Measurements from ENCODE around the gene COQ8A. TPM values are rescaled to one million over a fixed set of nuclear protein-coding genes. Genes with fewer than 3 reads are reported as not detected.

COQ8A gene
- total RNA-seq, 2 experiments from 2014 or later, result 25.3 to 27.2 TPM

DNA sequence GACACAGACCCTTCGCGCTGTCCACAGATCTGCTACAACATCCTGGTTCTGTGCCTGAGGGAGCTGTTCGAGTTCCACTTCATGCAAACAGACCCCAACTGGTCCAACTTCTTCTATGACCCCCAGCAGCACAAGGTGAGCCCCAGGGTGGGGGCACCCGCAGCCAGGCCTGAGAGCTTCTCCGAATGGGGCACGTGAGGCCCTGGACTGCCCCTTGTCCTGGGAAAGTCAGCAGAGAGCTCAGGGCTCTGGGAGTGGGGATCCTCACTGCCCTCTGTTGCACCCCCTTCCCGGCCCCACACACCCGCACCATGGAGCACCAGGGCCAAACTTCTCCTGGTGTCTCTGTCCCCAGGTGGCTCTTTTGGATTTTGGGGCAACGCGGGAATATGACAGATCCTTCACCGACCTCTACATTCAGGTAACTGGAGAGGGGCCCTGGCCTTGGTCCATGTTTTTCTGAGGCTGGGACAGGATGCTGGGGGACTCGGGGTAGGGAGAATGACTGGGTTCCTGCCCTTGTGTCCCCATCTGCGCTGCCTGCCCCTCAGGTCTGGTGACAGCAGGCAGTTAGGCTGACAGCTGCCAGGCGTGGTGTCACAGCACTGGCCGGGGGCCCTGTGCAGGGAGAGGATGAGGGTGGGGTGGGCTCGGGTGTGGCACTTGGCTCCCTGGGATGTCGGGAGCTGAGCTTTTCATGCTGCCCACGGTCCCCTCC lies 44.6 kb downstream of the COQ8A start:
- TF ChIP-seq, protein P1, sequence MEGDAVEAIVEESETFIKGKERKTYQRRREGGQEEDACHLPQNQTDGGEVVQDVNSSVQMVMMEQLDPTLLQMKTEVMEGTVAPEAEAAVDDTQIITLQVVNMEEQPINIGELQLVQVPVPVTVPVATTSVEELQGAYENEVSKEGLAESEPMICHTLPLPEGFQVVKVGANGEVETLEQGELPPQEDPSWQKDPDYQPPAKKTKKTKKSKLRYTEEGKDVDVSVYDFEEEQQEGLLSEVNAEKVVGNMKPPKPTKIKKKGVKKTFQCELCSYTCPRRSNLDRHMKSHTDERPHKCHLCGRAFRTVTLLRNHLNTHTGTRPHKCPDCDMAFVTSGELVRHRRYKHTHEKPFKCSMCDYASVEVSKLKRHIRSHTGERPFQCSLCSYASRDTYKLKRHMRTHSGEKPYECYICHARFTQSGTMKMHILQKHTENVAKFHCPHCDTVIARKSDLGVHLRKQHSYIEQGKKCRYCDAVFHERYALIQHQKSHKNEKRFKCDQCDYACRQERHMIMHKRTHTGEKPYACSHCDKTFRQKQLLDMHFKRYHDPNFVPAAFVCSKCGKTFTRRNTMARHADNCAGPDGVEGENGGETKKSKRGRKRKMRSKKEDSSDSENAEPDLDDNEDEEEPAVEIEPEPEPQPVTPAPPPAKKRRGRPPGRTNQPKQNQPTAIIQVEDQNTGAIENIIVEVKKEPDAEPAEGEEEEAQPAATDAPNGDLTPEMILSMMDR (IDR thresholded peaks at IDR 0.05), result no peak

DNA sequence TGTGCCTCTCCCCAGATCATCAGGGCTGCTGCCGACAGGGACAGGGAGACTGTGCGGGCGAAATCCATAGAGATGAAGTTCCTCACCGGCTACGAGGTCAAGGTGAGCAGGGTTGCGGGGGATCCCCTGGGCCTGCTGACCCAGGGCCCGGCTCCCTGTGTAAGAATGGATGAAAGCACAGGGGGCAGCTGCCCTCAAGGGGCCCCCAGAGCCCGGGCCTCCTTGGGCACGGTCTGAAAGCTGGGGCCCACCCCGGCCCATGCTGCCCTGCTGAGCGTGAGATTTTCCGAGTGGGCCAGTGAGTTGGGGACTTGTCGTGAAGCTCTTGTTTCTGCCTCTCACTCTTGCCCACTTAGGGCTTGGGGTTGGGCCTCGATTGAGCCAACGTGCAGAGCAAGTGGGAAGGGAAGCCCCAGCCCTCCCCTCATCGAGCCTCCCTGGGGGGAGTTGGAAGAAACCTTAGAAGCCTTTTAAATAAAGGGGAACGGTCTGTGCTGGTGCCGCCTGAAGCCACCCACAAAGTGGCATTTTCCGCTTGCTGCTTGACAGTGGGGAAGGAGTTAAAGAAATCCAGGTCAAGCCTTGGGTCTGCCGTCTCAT lies 45.2 kb downstream of the COQ8A start:
- Mint-ChIP-seq H3K27ac (no peak overlapping the region), H3K27me3 (no peaks in the 10 kb centered on the region), H3K4me1 (ENCODE audit: low read depth) (peaks cover 19% of the 10 kb centered on the region), H3K36me3 (ENCODE audit: low read depth) (peaks cover 11% of the 10 kb centered on the region), H3K9me3 (no peaks in the 10 kb centered on the region), H3K4me3 (no peak overlapping the region)
- POLR2A ChIA-PET, result no interaction called here
- intact Hi-C loops (cut with micrococcal nuclease), result no loop called here
- ATAC-seq (no peak), DNase-seq (no peak)
- TF ChIP-seq, protein P1 (IDR thresholded peaks at IDR 0.05), result no peak
- CTCF ChIA-PET, result no interaction called here

More for the DNA sequence above, 44.6 kb downstream of the COQ8A start:
- Mint-ChIP-seq H3K27ac (no peak overlapping the region), H3K9me3 (no peaks in the 10 kb centered on the region), H3K27me3 (no peaks in the 10 kb centered on the region), H3K36me3 (ENCODE audit: low read depth) (peaks cover 11% of the 10 kb centered on the region), H3K4me1 (ENCODE audit: low read depth) (peaks cover 12% of the 10 kb centered on the region), H3K4me3 (no peak overlapping the region)
- POLR2A ChIA-PET, result interaction anchor here (0.7 kb wide), 1 partner anchor 449 kb away, joined by 3 read pairs; no protein-coding TSS in a partner anchor
- DNase-seq (no peak), ATAC-seq (no peak)
- CTCF ChIA-PET, result no interaction called here
- intact Hi-C loops (cut with micrococcal nuclease), result no loop called here

DNA sequence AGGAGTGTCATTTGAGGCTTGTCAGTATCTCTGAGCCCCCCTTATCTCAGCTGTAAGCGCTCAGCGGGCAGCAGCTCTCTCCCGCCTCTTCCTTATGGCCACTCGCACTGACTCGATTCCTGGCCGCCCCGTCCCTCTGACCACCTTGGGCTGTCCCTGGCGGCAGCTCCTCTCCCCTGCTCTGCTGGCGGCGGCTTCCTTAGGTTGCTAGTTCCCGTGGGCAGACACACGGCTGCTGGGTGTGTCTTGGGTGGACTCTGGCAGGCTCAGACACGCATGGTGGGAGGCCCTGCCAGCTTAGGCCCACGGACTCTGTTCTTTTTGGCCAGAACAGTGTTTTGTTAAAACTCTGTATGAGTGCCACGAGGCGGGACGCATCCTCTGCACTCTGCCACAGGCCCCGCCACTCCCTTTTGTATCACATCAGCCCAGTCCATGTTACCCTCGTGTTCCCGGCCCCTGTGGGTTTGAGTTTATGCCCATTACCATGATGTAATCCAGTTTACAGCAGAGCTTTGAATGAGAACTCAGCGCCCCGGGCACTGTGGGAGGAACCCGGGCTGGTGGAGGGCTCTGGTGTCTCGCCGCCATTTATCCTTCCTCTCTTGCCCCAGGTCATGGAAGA lies 45.9 kb downstream of the COQ8A start:
- no peak for ATAC-seq

DNA sequence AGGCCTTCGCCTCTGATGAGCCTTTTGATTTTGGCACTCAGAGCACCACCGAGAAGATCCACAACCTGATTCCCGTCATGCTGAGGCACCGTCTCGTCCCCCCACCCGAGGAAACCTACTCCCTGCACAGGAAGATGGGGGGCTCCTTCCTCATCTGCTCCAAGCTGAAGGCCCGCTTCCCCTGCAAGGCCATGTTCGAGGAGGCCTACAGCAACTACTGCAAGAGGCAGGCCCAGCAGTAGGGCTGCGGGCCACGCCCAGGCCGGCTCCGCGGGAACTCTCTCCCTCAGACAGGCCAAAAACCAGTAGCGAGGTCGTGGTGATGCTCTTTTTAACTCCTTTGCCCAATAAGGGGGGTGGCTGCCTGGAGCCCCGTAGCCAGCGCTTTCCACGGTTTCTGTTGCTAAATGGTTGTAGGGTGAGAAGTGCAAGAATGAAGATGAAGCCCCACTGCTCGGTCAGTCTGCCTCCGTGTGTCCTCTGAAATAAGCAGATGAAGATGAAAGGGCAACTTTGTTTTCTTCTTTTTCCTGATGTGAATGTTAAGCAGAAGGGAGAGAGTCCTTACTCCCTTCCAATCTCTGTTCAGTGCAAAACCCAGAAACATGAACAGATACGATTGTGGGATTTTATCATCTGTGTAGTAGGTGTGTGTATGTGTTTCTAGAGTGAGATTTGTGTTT lies 46.5 kb downstream of the COQ8A start:
- no peak for ATAC-seq
- CTCF ChIA-PET, result no interaction called here
- H3K36me3 Mint-ChIP-seq (ENCODE audit: low read depth), result peaks cover 11% of the 10 kb centered on the region
- intact Hi-C loops (cut with micrococcal nuclease), result no loop called here
- POLR2A ChIA-PET, result no interaction called here
- no peaks in the 10 kb centered on the region for H3K27me3 Mint-ChIP-seq
- H3K4me1 Mint-ChIP-seq (ENCODE audit: low read depth), result peaks cover 24% of the 10 kb centered on the region
- no peak overlapping the region for H3K27ac Mint-ChIP-seq
- H3K4me3 Mint-ChIP-seq, result no peak overlapping the region
- TF ChIP-seq, protein P1 (IDR thresholded peaks at IDR 0.05), result no peak
- H3K9me3 Mint-ChIP-seq, result no peaks in the 10 kb centered on the region
- DNase-seq, result no peak

More for the DNA sequence above, 45.9 kb downstream of the COQ8A start:
- TF ChIP-seq, protein P1 (IDR thresholded peaks at IDR 0.05), result no peak
- no peaks in the 10 kb centered on the region for H3K27me3 Mint-ChIP-seq
- ChIA-PET CTCF (no interaction called here), POLR2A (no interaction called here)
- peaks cover 11% of the 10 kb centered on the region for H3K36me3 Mint-ChIP-seq (ENCODE audit: low read depth)
- H3K9me3 Mint-ChIP-seq, result no peaks in the 10 kb centered on the region
- no peak for DNase-seq
- H3K27ac Mint-ChIP-seq, result no peak overlapping the region
- no peak overlapping the region for H3K4me3 Mint-ChIP-seq
- H3K4me1 Mint-ChIP-seq (ENCODE audit: low read depth), result peaks cover 24% of the 10 kb centered on the region
- intact Hi-C loops (cut with micrococcal nuclease), result no loop called here

Data from activated CD8-positive, alpha-beta T cell treated with anti-CD3 and anti-CD28 coated beads for 36 hours (primary cell).